ENCODE measurements around the gene CSNK2A2.

The CSNK2A2 gene

GRCh38 chr16:58155839-58156238 lies 42.1 kb downstream of the CSNK2A2 start:
- no peaks in the 10 kb centered on the region for H3K9me3 ChIP-seq
- H3K4me3 ChIP-seq = no peak overlapping the region
- DNase-seq = no peak
- intact Hi-C loops (cut with DNase I; ENCODE audit: low total_unique reads) = no loop called here
- no peak for TF ChIP-seq CTCF (IDR thresholded peaks at IDR 0.05)
- peaks cover 2 to 41% (median 23%) of the 10 kb centered on the region in 3 donors for H3K36me3 ChIP-seq
- no peak overlapping the region for H3K27ac ChIP-seq
- no peaks in the 10 kb centered on the region for H3K27me3 ChIP-seq
- H3K4me1 ChIP-seq = no peaks in the 10 kb centered on the region

GRCh38 chr16:58154345-58154744 lies 43.6 kb downstream of the CSNK2A2 start:
- no peak for DNase-seq
- Histone ChIP-seq H3K27me3 (no peaks in the 10 kb centered on the region), H3K9me3 (no peaks in the 10 kb centered on the region), H3K27ac (no peak overlapping the region), H3K4me1 (no peaks in the 10 kb centered on the region), H3K4me3 (no peak overlapping the region), H3K36me3 (peaks cover 0 to 26% (median 15%) of the 10 kb centered on the region in 3 donors)
- no peak for TF ChIP-seq CTCF (IDR thresholded peaks at IDR 0.05)
- intact Hi-C loops (cut with DNase I; ENCODE audit: low total_unique reads) = no loop called here

- TF ChIP-seq CTCF (IDR thresholded peaks at IDR 0.05) = no peak
These were observed 45.5 kb downstream of the CSNK2A2 start for GRCh38 chr16:58152246-58152868.

GRCh38 chr16:58148526-58148925 lies 49.4 kb downstream of the CSNK2A2 start:
- Histone ChIP-seq H3K36me3 (no peaks in the 10 kb centered on the region), H3K4me3 (no peak overlapping the region), H3K4me1 (no peaks in the 10 kb centered on the region), H3K27ac (no peak overlapping the region), H3K9me3 (no peaks in the 10 kb centered on the region), H3K27me3 (no peaks in the 10 kb centered on the region)
- no peak for TF ChIP-seq CTCF (IDR thresholded peaks at IDR 0.05)
- DNase-seq = no peak
- intact Hi-C loops (cut with DNase I; ENCODE audit: low total_unique reads) = no loop called here

More at GRCh38 chr16:58152246-58152868, 45.5 kb downstream of the CSNK2A2 start:
- intact Hi-C loops (cut with DNase I; ENCODE audit: low total_unique reads) = no loop called here
- H3K27ac ChIP-seq = no peak overlapping the region
- no peaks in the 10 kb centered on the region for H3K27me3 ChIP-seq
- H3K4me3 ChIP-seq = no peak overlapping the region
- H3K4me1 ChIP-seq = no peaks in the 10 kb centered on the region
- H3K36me3 ChIP-seq = peaks cover 0 to 6% (median 0%) of the 10 kb centered on the region in 3 donors
- no peak for DNase-seq
- no peaks in the 10 kb centered on the region for H3K9me3 ChIP-seq

- H3K4me3 ChIP-seq = no peak overlapping the region
- no peaks in the 10 kb centered on the region for H3K36me3 ChIP-seq
- no peak for DNase-seq
- no peak overlapping the region for H3K27ac ChIP-seq
- TF ChIP-seq CTCF (IDR thresholded peaks at IDR 0.05) = no peak
- no peaks in the 10 kb centered on the region for H3K27me3 ChIP-seq
- intact Hi-C loops (cut with DNase I; ENCODE audit: low total_unique reads) = no loop called here
- H3K4me1 ChIP-seq = no peaks in the 10 kb centered on the region
- no peaks in the 10 kb centered on the region for H3K9me3 ChIP-seq
These were observed 49.8 kb downstream of the CSNK2A2 start for GRCh38 chr16:58148099-58148498.

- Histone ChIP-seq H3K27ac (no peak overlapping the region), H3K4me3 (no peak overlapping the region), H3K4me1 (no peaks in the 10 kb centered on the region), H3K36me3 (peaks cover 0 to 7% (median 0%) of the 10 kb centered on the region in 3 donors), H3K9me3 (peaks cover 0 to 21% (median 0%) of the 10 kb centered on the region in 3 donors), H3K27me3 (no peaks in the 10 kb centered on the region)
- no peak for TF ChIP-seq CTCF (IDR thresholded peaks at IDR 0.05)
- DNase-seq = no peak
- intact Hi-C loops (cut with DNase I; ENCODE audit: low total_unique reads) = no loop called here
These were observed 59.1 kb downstream of the CSNK2A2 start for GRCh38 chr16:58138852-58139251.

Data from tibial artery (tissue), 4 donors.